ENCODE results near the gene ELOA.

GRCh38 chr1:23695667-23696066, 47.6 kb upstream of the ELOA start:
- TF ChIP-seq POLR2AphosphoS5 (IDR thresholded peaks at IDR 0.05; ENCODE audit: low read depth, low read length) = peak; percentile 27; the same call in 1 of the 2 replicates
- TF ChIP-seq POLR2A (IDR thresholded peaks at IDR 0.05; ENCODE audit: low read depth, low read length) = peak; percentile 26; the same call in 1 of the 2 replicates
